GM12892 (cell line): ENCODE results near the gene TATDN2.

ENCODE experiments used
- POLR2A ChIP-seq: IDR thresholded peaks from 2 replicates; pipeline ENCODE4 v1.6.1; 2011; ENCODE audit warnings: low read depth, low read length, control low read depth
- POLR2AphosphoS5 ChIP-seq: IDR thresholded peaks from 2 replicates; pipeline ENCODE4 v1.6.1; 2011; ENCODE audit warnings: low read depth, low read length, control low read depth
- TAF1 ChIP-seq: IDR thresholded peaks from 2 replicates; pipeline ENCODE4 v1.6.1; 2011; ENCODE audit warnings: low read depth, mild to moderate bottlenecking, control low read depth, low read length, borderline replicate concordance

DNA sequence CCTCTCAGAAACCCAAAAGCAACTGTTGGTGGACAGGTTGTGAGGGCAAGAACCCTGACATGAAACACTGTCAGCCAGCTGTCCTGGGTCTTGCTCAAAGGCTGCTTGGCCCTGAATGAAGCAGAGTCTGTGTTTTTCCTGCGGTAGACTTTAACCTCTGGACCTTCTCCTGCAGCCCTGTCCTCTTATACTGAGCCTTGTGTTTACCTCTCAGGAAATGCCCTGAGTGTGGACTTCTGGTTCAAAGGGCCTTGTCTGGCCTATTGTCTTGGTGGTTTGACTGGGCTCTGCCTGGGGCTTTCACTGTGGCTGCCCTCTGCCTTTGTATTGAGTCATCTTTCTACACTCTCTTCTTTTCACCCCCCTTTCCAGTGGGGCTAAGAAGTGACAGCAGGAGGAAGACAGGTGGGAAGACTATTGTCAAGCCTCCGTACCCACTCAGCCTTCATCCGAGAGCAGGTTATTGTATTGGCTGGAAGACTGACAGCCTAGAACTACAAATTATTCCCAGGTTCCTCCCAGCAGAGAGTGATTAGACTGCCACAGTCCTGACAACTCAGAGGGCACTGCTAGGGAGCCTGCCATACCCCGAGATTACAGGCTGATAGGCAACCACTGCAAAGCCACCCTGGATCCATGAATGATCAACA lies 69.2 kb downstream of the TATDN2 start:
- TF ChIP-seq POLR2A = 0 out of 2 replicates have a peak, but pooled peaks have one; percentile 18
- TF ChIP-seq TAF1 = no peak
- no peak for TF ChIP-seq POLR2AphosphoS5
